GM12801 (cell line): Measurements from ENCODE around the gene PDZD2.

Experiments
- CTCF ChIP-seq: IDR thresholded peaks from one replicate; pipeline ENCODE4 v1.5.1; 2011; ENCODE audit warnings: control low read depth; ENCODE audit not compliant: insufficient read length; ENCODE audit errors: extremely low read depth

The PDZD2 gene

DNA sequence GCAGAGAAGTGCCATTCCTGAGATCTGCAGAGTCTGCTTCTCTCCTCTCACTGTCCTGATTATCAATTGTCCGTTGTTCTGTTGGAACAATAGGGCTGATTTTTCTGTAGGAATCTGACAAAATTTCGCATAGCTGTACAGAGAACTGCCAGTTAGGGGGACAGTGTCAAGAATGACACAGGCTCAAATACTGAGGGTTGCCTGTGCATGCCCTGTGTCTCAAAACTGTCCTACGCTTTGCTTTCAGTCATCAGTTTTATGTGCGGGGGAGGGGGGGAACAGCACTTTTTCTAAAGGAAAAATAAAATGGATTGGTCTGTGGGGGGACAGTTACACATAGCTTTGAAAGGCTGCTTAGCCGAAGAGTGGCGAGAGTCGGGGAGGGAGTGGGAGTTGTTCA lies 248.6 kb downstream of the PDZD2 start:
- no peak for TF ChIP-seq CTCF

DNA sequence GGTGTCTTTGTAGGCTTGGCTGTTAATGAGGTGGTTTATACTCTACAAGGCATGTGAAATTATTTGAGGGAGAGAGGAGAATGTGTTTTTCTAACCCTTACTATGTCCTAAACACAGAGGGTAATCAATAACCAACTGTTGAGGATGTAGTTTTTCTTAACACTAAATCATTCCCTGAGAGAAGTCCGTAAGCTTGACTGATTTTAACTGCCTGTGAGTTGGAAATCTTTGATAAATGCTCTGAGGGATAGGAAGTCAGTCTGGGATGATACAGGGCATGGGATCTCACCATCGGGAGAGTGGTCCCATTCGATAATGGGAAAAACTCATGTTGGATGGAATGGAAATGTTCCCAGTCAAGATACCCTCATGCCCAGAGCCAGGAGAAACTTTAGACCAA lies 249.6 kb downstream of the PDZD2 start:
- TF ChIP-seq CTCF, result no peak

DNA sequence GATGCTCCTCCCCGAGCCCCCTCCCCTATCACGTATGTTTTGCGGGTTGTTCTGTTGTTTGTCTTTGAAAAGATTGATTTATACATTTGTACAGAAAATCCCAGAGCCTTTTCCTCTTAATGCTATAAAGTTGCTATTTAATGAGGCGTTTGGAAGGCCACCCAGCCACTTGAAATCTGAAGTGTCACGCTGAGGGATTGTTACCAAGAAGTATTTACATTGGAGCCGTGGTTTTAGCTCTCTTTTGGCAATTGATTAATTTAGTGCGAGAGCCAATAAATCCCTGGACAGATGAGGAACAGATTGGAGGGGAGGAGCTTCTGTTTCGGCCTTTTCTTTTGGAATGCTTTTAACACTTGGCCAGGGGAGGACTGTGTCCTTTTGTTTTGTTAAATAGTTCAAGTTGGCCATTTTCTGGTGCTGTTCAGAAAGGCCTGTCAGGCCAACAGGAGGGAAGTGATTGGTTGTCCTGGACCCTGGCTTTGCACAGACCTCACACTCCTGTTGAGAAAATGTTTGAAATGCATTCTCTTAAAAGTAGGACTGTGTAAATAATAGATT lies 250.2 kb downstream of the PDZD2 start:
- TF ChIP-seq CTCF, result no peak

DNA sequence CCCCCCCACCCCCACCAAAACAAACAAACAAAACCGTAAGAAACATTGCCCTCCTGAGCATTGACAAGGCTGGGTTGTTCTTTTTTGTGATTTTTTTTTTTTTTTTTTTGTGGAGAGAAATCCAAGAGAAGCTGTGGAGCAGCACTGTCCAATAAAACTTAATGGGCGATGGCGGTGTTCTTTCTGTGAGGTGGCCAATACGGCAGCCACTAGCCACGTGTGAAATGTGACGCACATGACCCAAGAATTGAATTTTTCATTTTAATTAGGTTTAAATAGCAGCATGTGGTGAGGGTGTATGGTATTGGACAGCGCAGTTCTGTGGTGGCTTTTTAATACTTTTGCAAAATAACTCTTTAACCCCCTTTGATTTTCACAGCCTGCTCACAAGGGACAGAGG lies 251.1 kb downstream of the PDZD2 start:
- TF ChIP-seq CTCF, result no peak

DNA sequence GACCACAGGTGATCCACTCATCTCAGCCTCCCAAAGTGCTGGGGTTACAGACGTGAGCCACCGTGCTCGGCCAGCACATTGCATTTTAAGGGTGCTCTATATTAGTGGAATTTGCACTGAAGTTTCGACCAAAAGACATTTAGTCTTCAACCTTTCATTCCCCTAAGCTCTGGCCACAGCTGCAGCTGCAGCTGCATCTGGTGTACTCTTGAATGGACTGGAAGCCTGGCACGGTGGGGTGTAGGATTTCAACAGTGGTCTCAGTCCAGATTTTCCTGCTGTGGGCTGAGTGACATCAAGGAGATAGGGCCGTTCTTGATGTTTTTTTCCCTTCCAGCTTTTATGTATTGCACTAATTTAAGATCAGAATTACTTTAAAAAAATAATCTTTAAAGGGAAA lies 255.2 kb downstream of the PDZD2 start:
- TF ChIP-seq CTCF, result no peak

DNA sequence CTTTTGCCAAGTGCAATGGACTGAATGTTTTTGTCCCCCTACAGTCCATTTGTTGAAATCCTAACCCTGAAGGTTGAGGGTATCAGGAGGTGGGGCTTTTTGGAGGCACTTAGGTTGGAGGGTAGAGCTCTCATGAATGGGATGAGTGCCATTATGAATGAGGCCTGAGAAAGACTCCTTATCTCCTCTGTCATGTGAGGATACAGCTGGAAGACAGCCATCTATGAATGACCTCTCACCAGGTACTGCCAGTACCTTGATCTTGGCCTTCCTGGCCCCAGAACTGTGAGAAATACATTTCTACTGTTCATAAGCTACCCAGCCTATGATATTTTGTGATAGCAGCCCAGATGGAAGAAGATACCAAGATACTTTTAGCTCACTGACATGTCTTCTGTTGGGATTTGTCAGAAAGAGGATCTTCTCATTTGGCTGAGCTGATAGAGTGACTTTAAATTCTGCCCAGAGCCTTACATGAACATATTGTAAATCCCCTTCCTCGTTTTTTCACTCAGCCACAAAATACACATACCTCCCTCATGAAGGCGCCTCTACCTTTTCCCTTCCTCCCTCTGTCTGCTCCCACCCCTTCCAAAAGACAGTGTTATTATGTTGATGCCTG lies 256.4 kb downstream of the PDZD2 start:
- TF ChIP-seq CTCF, result no peak

- no peak for TF ChIP-seq CTCF
Observed at GRCh38 chr5:31898036-31898632, 259.2 kb downstream of the PDZD2 start.
